ENCODE measurements around the gene PHLDA1.
"Not testable (repeated sequence)": the region's sequence is repeated elsewhere in the genome, so short reads cannot be mapped to it uniquely, and the experiment has no call there.

PHLDA1 gene

GRCh38 chr12:75994069-75994740, 37.4 kb downstream of the PHLDA1 start:
- no peak for DNase-seq (ENCODE audit: low read depth)
- TF ChIP-seq MYC (IDR thresholded peaks at IDR 0.05; ENCODE audit: low read depth, low read length), result no peak
- no peak overlapping the region for H3K4me3 ChIP-seq (ENCODE audit: low read depth, low read length)

- no peak overlapping the region for H3K4me3 ChIP-seq (ENCODE audit: low read depth, low read length)
- DNase-seq (ENCODE audit: low read depth), result no peak
- TF ChIP-seq POLR2A (IDR thresholded peaks at IDR 0.05; ENCODE audit: extremely low read depth, insufficient read length) (no peak), MYC (IDR thresholded peaks at IDR 0.05; ENCODE audit: low read depth, low read length) (no peak), MAX (IDR thresholded peaks at IDR 0.05; ENCODE audit: low read depth, low read length) (no peak), CTCF (IDR thresholded peaks at IDR 0.05; ENCODE audit: low read depth, low read length) (no peak)
These were observed 39.8 kb downstream of the PHLDA1 start for GRCh38 chr12:75991753-75992152.

GRCh38 chr12:75990189-75990912, 41.2 kb downstream of the PHLDA1 start:
- DNase-seq (ENCODE audit: low read depth), result no peak
- TF ChIP-seq MYC (IDR thresholded peaks at IDR 0.05; ENCODE audit: low read depth, low read length) (no peak), MAX (IDR thresholded peaks at IDR 0.05; ENCODE audit: low read depth, low read length) (no peak), POLR2A (IDR thresholded peaks at IDR 0.05; ENCODE audit: extremely low read depth, insufficient read length) (no peak), CTCF (IDR thresholded peaks at IDR 0.05; ENCODE audit: low read depth, low read length) (no peak)
- H3K4me3 ChIP-seq (ENCODE audit: low read depth, low read length), result no peak overlapping the region

- DNase-seq (ENCODE audit: low read depth); H3K4me3 ChIP-seq (ENCODE audit: low read depth, low read length): not testable (repeated sequence)
These were observed 43.9 kb downstream of the PHLDA1 start for GRCh38 chr12:75987709-75988108.

- TF ChIP-seq CTCF (IDR thresholded peaks at IDR 0.05; ENCODE audit: low read depth, low read length) (no peak), POLR2A (IDR thresholded peaks at IDR 0.05; ENCODE audit: extremely low read depth, insufficient read length) (no peak), MAX (IDR thresholded peaks at IDR 0.05; ENCODE audit: low read depth, low read length) (no peak), MYC (IDR thresholded peaks at IDR 0.05; ENCODE audit: low read depth, low read length) (no peak)
- H3K4me3 ChIP-seq (ENCODE audit: low read depth, low read length), result no peak overlapping the region
- DNase-seq (ENCODE audit: low read depth), result no peak
These were observed 45.4 kb downstream of the PHLDA1 start for GRCh38 chr12:75986001-75986746.

GRCh38 chr12:75985566-75985965, 46.0 kb downstream of the PHLDA1 start:
- no peak for DNase-seq (ENCODE audit: low read depth)
- TF ChIP-seq MYC (IDR thresholded peaks at IDR 0.05; ENCODE audit: low read depth, low read length), result no peak
- H3K4me3 ChIP-seq (ENCODE audit: low read depth, low read length), result no peak overlapping the region

- DNase-seq (ENCODE audit: low read depth), result no peak
- TF ChIP-seq POLR2A (IDR thresholded peaks at IDR 0.05; ENCODE audit: extremely low read depth, insufficient read length) (no peak), MYC (IDR thresholded peaks at IDR 0.05; ENCODE audit: low read depth, low read length) (no peak)
- H3K4me3 ChIP-seq (ENCODE audit: low read depth, low read length), result no peak overlapping the region
These were observed 46.9 kb downstream of the PHLDA1 start for GRCh38 chr12:75984577-75985182.

GRCh38 chr12:75983851-75984250, 47.7 kb downstream of the PHLDA1 start:
- H3K4me3 ChIP-seq (ENCODE audit: low read depth, low read length); DNase-seq (ENCODE audit: low read depth): not testable (repeated sequence)

Measured in NB4 (cell line).